Liver (tissue), 9 donors: ENCODE measurements around the gene PTPRN2. TPM values are rescaled to one million over a fixed set of nuclear protein-coding genes. Genes with fewer than 3 reads are reported as not detected.

Experiments used
- DNase-seq: peaks from one replicate; pipeline ENCODE4 v3.0.0-alpha.2; 2017; ENCODE audit warnings: low spot score
- H3K27ac ChIP-seq, 2 donors: one replicate each; pipeline ENCODE4 v1.7.0; 2013; ENCODE audit warnings: inconsistent platforms in 2 of 2, low read length in 2 of 2, control low read depth in 1 of 2, low read depth in 1 of 2, mild to moderate bottlenecking in 1 of 2
- H3K27me3 ChIP-seq, 4 donors: one replicate each; pipeline versions ENCODE4 v1.6.1 to v1.7.0; 2013; ENCODE audit warnings: low read length in 3 of 4, inconsistent platforms in 1 of 4, mild to moderate bottlenecking in 1 of 4, moderate library complexity in 1 of 4; ENCODE audit not compliant: control insufficient read depth in 4 of 4, insufficient read depth in 4 of 4
- H3K36me3 ChIP-seq, 4 donors: one replicate each; pipeline versions ENCODE4 v1.6.1 to v1.7.0; 2013; ENCODE audit warnings: low read length in 3 of 4, mild to moderate bottlenecking in 3 of 4, low read depth in 1 of 4, moderate library complexity in 1 of 4; ENCODE audit not compliant: control insufficient read depth in 4 of 4, insufficient read depth in 3 of 4
- H3K4me1 ChIP-seq, 4 donors: one replicate each; pipeline versions ENCODE4 v1.6.1 to v1.7.0; 2013; ENCODE audit warnings: low read length in 3 of 4, mild to moderate bottlenecking in 3 of 4, moderate library complexity in 1 of 4; ENCODE audit not compliant: control insufficient read depth in 4 of 4, insufficient read depth in 4 of 4
- H3K4me3 ChIP-seq, 3 donors: one replicate each; pipeline versions ENCODE4 v1.6.1 to v1.7.0; 2013; ENCODE audit warnings: low read length in 3 of 3, control low read depth in 1 of 3, low read depth in 1 of 3, mild to moderate bottlenecking in 1 of 3
- H3K9ac ChIP-seq, 2 donors: one replicate each; pipeline ENCODE4 v1.7.0; 2013; ENCODE audit warnings: low read length in 2 of 2, mild to moderate bottlenecking in 2 of 2, moderate library complexity in 2 of 2, control low read depth in 1 of 2, low read depth in 1 of 2
- H3K9me3 ChIP-seq, 4 donors: one replicate each; pipeline versions ENCODE4 v1.6.1 to v1.7.0; 2013; ENCODE audit warnings: low read length in 3 of 4; ENCODE audit not compliant: control insufficient read depth in 4 of 4
- EGR1 ChIP-seq, 2 donors: IDR thresholded peaks; 2 replicates each; pipeline ENCODE4 v1.6.1; 2016 to 2018; ENCODE audit warnings: antibody characterized with exemption in 2 of 2, low read depth in 2 of 2
- FOXA1 ChIP-seq: IDR thresholded peaks from 2 replicates; pipeline ENCODE4 v1.6.1; 2016; ENCODE audit warnings: antibody characterized with exemption
- FOXA2 ChIP-seq: IDR thresholded peaks from 2 replicates; pipeline ENCODE4 v1.6.1; 2016; ENCODE audit warnings: antibody characterized with exemption
- GABPA ChIP-seq, 2 donors: IDR thresholded peaks in 1 of 2; conservative IDR thresholded peaks in 1 of 2; 2 replicates each; pipeline ENCODE4 v1.6.1; 2016; ENCODE audit warnings: antibody characterized with exemption in 2 of 2, mild to moderate bottlenecking in 1 of 2, moderate library complexity in 1 of 2
- HNF4A ChIP-seq, 2 donors: conservative IDR thresholded peaks; 2 replicates each; pipeline ENCODE4 v1.6.1; 2016; ENCODE audit warnings: antibody characterized with exemption in 2 of 2, mild to moderate bottlenecking in 2 of 2
- HNF4G ChIP-seq: IDR thresholded peaks from 2 replicates; pipeline ENCODE4 v1.6.1; 2016; ENCODE audit warnings: antibody characterized with exemption
- JUND ChIP-seq, 2 donors: IDR thresholded peaks; 2 replicates each; pipeline ENCODE4 v1.6.1; 2016; ENCODE audit warnings: antibody characterized with exemption in 2 of 2
- NR2F2 ChIP-seq: IDR thresholded peaks from 2 replicates; pipeline ENCODE4 v1.6.1; 2016; ENCODE audit warnings: antibody characterized with exemption
- RAD21 ChIP-seq, 2 donors: IDR thresholded peaks; 2 replicates each; pipeline ENCODE4 v1.6.1; 2016; ENCODE audit warnings: antibody characterized with exemption in 2 of 2, mild to moderate bottlenecking in 2 of 2
- RXRA ChIP-seq, 2 donors: IDR thresholded peaks; 2 replicates each; pipeline ENCODE4 v1.6.1; 2017 to 2018; ENCODE audit warnings: antibody characterized with exemption in 2 of 2, mild to moderate bottlenecking in 1 of 2
- SP1 ChIP-seq: IDR thresholded peaks from 2 replicates; pipeline ENCODE4 v1.6.1; 2018; ENCODE audit warnings: antibody characterized with exemption, mild to moderate bottlenecking
- TAF1 ChIP-seq: conservative IDR thresholded peaks from 2 replicates; pipeline ENCODE4 v1.6.1; 2016; ENCODE audit warnings: antibody characterized with exemption, mild to moderate bottlenecking
- YY1 ChIP-seq: IDR thresholded peaks from 2 replicates; pipeline ENCODE4 v1.6.1; 2016; ENCODE audit warnings: antibody characterized with exemption, mild to moderate bottlenecking
- WGBS: extraction: QIAGEN DNeasy Blood & Tissue Kit; methylation state at CpG from one replicate; pipeline ENCODE4 v1.1.7; 2013; 5-methylcytosine and 5-hydroxymethylcytosine counted together
- polyA plus RNA-seq, 2 donors: library from polyadenylated mRNA; stranded (reverse) in 1 of 2; unstranded in 1 of 2; fragments of 200-250 nt in 1 of 2; fragments of >200 nt in 1 of 2; fragmentation: Nextera tagmentation in 1 of 2; extraction: Ambion mirVana in 1 of 2; gene quantifications; one replicate each; pipeline versions ENCODE4 v1.2.1 to v1.2.3, GENCODE V29; 2013 to 2015
- total RNA-seq, 2 donors: library from RNA; depleted of rRNA; stranded (reverse); fragments of >200 nt; gene quantifications; one replicate each; pipeline ENCODE4 v1.2.3, GENCODE V29; 2014
- TF ChIP-seq, protein P1 (sequence below): IDR thresholded peaks from 2 replicates; pipeline ENCODE4 v1.6.1; 2016; ENCODE audit warnings: antibody characterized with exemption
- TF ChIP-seq, protein P2 (sequence below): fragments of 150-350 bp; IDR thresholded peaks from 2 replicates; pipeline ENCODE4 v1.5.1; 2017; ENCODE audit warnings: improper control_type of control experiment, low read depth, low read length; ENCODE audit not compliant: missing input control
- TF ChIP-seq, protein P3 (sequence below): IDR thresholded peaks from 2 replicates; pipeline ENCODE4 v1.6.1; 2016; ENCODE audit warnings: antibody characterized with exemption, mild to moderate bottlenecking
- TF ChIP-seq, protein P4 (sequence below): IDR thresholded peaks from 2 replicates; pipeline ENCODE4 v1.6.1; 2016; ENCODE audit warnings: antibody characterized with exemption
- TF ChIP-seq, protein P5 (sequence below): IDR thresholded peaks from 2 replicates; pipeline ENCODE4 v1.6.1; 2016; ENCODE audit warnings: antibody characterized with exemption
- donor health status: healthy.
- donor health status: healthy.
- donor health status: healthy.
- donor health status: healthy.
- donor health status: healthy.

PTPRN2 gene
- total and polyA plus RNA-seq, 4 donors: 0.75 to 1.9 (median 1.1) TPM

DNA sequence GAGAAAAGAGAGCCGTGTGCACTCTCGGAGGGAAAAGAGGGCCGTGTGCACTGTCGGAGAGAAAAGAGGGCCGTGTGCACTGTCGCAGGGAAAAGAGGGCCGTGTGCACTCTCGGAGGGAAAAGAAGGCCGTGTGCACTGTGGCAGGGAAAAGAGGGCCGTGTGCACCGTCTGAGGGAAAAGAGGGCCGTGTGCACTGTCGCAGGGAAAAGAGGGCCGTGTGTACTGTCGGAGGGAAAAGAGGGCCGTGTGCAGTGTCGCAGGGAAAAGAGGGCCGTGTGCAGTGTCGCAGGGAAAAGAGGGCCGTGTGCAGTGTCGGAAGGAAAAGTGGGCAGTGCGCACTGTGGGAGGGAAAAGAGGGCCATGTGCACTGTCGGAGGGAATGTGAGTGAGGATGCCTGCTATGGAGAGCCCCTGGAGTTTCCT is 1062.1 kb downstream of the PTPRN2 start:
- H3K27ac ChIP-seq: no peak overlapping the region
- DNase-seq: no peak
- WGBS: 88% methylated on average over 23 of the region's 23 CpGs
- H3K27me3 ChIP-seq: no peaks in the 10 kb centered on the region
- H3K36me3 ChIP-seq: no peaks in the 10 kb centered on the region
- H3K9me3 ChIP-seq: no peaks in the 10 kb centered on the region
- no peak overlapping the region for H3K4me3 ChIP-seq
- TF ChIP-seq FOXA1 (no peak), RAD21 (IDR thresholded peaks at IDR 0.05) (no peak), NR2F2 (no peak), JUND (IDR thresholded peaks at IDR 0.05) (no peak), GABPA (IDR thresholded peaks at IDR 0.05 in 1 of 2, conservative IDR thresholded peaks at IDR 0.05 in 1 of 2) (no peak), TAF1 (no peak), FOXA2 (no peak), RXRA (IDR thresholded peaks at IDR 0.05) (no peak)
- H3K4me1 ChIP-seq: no peaks in the 10 kb centered on the region
- H3K9ac ChIP-seq: no peak overlapping the region

DNA sequence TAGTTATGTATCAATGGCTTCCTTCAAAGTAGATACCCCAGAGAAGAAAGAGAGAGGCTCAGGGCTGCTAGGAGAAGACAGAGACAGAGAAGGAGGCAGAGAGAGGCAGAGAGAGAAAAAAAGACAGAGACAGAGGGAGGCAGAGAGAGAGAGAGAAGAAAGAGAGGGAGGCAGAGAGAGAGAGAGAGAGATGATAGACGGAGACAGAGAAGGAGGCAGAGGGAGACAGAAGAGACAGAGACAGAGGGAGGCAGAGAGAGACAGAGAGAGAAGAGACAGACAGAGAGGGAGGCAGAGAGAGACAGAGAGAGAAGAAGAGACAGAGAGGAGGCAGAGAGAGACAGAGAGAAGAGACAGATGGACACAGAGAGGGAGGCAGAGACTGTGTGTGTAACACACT is 1062.9 kb downstream of the PTPRN2 start:
- Histone ChIP-seq H3K9ac (no peak overlapping the region), H3K27ac (no peak overlapping the region), H3K4me1 (no peaks in the 10 kb centered on the region), H3K4me3 (no peak overlapping the region), H3K27me3 (no peaks in the 10 kb centered on the region), H3K9me3 (no peaks in the 10 kb centered on the region), H3K36me3 (no peaks in the 10 kb centered on the region)
- TF ChIP-seq, protein P1, sequence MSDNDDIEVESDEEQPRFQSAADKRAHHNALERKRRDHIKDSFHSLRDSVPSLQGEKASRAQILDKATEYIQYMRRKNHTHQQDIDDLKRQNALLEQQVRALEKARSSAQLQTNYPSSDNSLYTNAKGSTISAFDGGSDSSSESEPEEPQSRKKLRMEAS: no peak
- TF ChIP-seq FOXA1 (no peak), RAD21 (IDR thresholded peaks at IDR 0.05) (no peak), HNF4A (conservative IDR thresholded peaks at IDR 0.05) (no peak), YY1 (no peak), JUND (IDR thresholded peaks at IDR 0.05) (no peak), RXRA (IDR thresholded peaks at IDR 0.05) (no peak), SP1 (no peak), FOXA2 (no peak), EGR1 (IDR thresholded peaks at IDR 0.05; ENCODE audit: low read depth in 2 of 2) (no peak), TAF1 (no peak), NR2F2 (no peak), GABPA (IDR thresholded peaks at IDR 0.05 in 1 of 2, conservative IDR thresholded peaks at IDR 0.05 in 1 of 2) (no peak), HNF4G (no peak)
- TF ChIP-seq, protein P2, sequence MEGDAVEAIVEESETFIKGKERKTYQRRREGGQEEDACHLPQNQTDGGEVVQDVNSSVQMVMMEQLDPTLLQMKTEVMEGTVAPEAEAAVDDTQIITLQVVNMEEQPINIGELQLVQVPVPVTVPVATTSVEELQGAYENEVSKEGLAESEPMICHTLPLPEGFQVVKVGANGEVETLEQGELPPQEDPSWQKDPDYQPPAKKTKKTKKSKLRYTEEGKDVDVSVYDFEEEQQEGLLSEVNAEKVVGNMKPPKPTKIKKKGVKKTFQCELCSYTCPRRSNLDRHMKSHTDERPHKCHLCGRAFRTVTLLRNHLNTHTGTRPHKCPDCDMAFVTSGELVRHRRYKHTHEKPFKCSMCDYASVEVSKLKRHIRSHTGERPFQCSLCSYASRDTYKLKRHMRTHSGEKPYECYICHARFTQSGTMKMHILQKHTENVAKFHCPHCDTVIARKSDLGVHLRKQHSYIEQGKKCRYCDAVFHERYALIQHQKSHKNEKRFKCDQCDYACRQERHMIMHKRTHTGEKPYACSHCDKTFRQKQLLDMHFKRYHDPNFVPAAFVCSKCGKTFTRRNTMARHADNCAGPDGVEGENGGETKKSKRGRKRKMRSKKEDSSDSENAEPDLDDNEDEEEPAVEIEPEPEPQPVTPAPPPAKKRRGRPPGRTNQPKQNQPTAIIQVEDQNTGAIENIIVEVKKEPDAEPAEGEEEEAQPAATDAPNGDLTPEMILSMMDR: no peak
- TF ChIP-seq, protein P3, sequence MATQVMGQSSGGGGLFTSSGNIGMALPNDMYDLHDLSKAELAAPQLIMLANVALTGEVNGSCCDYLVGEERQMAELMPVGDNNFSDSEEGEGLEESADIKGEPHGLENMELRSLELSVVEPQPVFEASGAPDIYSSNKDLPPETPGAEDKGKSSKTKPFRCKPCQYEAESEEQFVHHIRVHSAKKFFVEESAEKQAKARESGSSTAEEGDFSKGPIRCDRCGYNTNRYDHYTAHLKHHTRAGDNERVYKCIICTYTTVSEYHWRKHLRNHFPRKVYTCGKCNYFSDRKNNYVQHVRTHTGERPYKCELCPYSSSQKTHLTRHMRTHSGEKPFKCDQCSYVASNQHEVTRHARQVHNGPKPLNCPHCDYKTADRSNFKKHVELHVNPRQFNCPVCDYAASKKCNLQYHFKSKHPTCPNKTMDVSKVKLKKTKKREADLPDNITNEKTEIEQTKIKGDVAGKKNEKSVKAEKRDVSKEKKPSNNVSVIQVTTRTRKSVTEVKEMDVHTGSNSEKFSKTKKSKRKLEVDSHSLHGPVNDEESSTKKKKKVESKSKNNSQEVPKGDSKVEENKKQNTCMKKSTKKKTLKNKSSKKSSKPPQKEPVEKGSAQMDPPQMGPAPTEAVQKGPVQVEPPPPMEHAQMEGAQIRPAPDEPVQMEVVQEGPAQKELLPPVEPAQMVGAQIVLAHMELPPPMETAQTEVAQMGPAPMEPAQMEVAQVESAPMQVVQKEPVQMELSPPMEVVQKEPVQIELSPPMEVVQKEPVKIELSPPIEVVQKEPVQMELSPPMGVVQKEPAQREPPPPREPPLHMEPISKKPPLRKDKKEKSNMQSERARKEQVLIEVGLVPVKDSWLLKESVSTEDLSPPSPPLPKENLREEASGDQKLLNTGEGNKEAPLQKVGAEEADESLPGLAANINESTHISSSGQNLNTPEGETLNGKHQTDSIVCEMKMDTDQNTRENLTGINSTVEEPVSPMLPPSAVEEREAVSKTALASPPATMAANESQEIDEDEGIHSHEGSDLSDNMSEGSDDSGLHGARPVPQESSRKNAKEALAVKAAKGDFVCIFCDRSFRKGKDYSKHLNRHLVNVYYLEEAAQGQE: no peak
- TF ChIP-seq, protein P4, sequence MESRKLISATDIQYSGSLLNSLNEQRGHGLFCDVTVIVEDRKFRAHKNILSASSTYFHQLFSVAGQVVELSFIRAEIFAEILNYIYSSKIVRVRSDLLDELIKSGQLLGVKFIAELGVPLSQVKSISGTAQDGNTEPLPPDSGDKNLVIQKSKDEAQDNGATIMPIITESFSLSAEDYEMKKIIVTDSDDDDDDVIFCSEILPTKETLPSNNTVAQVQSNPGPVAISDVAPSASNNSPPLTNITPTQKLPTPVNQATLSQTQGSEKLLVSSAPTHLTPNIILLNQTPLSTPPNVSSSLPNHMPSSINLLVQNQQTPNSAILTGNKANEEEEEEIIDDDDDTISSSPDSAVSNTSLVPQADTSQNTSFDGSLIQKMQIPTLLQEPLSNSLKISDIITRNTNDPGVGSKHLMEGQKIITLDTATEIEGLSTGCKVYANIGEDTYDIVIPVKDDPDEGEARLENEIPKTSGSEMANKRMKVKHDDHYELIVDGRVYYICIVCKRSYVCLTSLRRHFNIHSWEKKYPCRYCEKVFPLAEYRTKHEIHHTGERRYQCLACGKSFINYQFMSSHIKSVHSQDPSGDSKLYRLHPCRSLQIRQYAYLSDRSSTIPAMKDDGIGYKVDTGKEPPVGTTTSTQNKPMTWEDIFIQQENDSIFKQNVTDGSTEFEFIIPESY: no peak
- TF ChIP-seq, protein P5, sequence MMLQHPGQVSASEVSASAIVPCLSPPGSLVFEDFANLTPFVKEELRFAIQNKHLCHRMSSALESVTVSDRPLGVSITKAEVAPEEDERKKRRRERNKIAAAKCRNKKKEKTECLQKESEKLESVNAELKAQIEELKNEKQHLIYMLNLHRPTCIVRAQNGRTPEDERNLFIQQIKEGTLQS: no peak
- WGBS: 76% methylated on average over 1 of the region's 1 CpG
- DNase-seq: no peak
